NCI-H526 (cell line): ENCODE results near the gene HELT.

Experiments
- DNase-seq, 2 experiments: peaks; one replicate each; lab custom pipeline; 2025; lab: John Stamatoyannopoulos, UW

Gene HELT

DNA sequence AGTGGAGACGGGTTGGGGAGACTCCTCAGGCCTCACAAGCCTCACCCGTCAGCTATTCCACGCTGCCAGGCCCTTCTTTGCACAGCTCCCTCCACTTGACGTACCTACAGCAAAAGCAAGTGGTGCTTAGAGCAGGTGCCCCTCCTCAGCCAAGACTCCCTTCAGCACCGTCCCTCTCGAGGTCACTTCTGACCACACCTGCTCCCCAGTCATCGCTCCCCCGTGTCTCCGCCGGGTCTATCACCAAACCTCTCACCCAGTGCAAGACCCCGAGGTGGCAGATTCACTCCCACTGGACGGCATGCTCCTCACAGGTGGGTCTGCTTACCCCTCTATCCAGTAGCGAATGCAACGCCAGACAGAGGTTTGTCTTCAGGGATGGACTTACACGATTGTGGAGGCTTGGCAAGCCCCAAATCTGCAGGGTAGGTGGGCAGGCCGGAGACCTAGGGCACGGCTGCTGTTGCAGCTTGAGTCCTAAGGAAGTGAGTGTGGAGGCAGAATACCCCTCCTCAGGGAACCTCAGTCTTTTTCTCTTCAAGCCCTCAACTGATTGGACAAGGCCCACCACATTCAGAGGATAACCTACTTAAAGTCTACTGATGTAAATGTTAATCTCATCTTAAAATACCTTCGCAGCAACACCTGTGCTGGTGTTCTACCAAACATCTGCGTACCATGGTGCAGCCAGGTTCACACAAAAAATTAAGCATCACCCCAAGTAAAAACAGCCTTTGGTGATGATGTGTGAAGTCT lies 14.5 kb upstream of the HELT start:
- no peak for DNase-seq

DNA sequence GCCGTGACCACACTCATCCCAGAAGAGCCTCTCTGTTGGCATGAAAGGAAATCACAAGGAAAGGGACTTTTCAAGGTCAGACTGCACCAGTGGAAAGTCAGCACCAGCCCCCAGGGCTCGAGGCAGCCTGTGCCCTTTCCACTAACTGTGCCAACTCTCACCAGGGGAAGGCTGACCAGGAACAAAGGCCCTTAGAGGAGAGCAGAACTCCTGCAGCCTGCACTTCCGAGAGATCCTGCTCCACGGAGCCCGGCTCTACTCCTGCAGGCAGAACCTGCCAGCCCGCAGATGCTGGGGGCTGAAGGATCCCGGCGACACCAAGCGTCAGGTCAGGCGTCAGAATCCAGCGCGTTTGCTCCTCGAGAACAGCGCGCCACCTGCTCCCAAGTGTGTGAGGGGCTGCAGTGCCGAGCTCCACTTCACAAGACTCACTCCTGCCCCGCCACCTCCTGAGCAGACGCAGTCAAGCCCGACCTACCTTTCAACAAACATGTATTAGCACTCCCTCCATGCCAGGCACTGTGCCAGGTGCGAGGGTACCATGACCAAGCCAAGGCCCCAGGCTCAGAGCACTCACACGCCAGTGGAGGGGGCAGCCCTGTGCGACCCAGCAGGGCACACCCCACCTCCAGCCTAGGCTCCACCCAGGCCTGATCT lies 13.6 kb upstream of the HELT start:
- DNase-seq = peak in 1 of 2 experiments; percentile 42

DNA sequence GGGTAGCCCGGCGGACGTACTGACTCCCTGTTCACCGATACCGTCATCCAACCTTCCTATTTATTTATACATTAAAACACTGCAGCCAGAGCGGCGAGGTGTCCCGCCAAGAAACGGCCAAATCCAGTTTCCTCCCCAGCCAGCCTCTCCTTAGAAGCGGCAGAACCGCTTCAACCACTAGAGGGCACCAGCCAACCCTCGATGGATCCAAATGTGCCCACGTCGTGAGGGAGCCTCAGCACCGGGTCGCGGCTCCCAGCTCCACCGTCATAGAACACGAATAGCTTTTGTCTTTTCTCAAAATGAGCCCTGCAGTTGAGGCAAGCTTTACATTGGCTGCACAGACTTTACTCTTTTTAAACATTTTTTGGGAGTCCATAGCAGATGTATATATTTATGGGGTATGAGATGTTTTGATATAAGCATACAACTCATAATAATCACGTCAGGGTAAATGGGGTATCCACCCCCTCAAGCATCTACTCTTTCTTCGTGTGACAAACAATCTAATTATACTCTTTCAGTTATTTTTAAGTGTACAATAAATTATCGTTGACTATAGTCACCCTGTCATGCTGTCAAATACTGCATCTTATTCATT lies 13.0 kb upstream of the HELT start:
- peak; percentile 54 to 88 for DNase-seq

DNA sequence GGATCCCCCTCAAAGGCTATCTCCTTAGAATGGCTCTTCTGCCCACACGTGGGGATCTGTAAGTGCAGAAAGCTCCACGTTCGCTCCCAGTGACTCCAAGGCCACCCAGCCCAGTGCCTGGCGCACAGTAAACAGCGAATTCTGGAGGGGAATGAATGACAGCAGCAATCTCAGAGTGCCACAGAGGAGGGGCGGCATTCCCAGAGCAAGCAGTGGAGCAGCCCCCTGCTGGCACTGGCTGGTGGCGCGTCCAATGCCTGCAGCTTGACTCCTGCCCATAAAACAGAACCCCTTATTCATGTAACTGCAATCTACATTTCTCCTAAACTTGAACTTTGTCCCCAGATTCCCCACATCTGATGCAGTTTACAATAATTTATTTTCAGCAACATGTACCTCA lies 6.9 kb upstream of the HELT start:
- DNase-seq = peak in 1 of 2 experiments; percentile 37

DNA sequence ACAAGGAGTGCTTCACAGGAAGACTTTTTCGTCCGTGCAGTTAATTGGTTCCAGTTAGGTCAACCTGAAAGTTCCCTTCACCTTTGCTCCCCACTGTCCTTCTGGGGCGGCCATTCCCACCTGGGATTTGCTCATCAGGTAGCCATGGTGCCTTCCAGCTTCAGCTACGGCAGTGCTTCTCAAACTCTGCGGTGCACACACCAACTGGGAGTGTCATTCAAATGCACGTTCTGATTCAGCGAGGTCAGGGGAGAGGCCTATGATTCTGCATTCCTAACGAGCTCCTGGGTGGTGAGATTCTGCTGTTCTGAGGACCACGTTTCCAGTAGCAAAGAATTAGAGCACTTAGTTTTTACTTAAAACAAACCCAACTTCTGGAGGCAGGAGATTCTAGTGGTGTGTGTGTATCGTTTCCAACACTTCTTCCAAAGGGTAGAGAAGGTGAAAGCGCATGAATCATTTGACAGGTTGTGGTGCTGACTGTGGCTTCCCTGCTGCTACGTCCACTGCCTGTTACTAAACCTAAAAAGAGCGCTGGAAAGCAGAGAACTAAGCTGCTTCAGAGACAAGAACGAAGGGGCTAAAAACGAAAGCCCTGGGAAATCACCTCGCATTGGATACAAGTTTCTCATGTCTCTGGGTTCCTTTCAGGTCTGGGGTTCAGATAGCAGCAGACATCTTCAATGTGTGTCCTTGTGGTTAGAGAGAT lies 4.7 kb upstream of the HELT start:
- no peak for DNase-seq

DNA sequence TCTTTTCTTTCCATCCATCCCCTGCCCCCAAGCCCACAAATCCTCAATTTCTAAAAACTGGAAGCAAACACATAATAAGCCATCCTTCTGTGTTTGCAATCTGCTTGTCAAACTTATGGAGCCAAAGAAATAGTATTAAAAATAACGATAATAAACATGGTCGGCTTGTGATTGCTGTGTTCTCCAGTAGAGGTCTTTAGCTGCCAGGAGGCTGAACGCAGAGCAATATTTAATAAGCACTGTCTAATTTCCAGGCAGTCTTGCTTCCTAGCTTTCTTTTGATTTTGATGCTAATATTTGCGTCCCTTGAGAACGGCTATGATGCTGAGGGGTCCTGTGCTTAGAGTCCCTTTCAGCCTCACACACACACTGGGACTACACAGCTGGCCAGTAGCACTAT lies 3.2 kb upstream of the HELT start:
- DNase-seq = no peak

DNA sequence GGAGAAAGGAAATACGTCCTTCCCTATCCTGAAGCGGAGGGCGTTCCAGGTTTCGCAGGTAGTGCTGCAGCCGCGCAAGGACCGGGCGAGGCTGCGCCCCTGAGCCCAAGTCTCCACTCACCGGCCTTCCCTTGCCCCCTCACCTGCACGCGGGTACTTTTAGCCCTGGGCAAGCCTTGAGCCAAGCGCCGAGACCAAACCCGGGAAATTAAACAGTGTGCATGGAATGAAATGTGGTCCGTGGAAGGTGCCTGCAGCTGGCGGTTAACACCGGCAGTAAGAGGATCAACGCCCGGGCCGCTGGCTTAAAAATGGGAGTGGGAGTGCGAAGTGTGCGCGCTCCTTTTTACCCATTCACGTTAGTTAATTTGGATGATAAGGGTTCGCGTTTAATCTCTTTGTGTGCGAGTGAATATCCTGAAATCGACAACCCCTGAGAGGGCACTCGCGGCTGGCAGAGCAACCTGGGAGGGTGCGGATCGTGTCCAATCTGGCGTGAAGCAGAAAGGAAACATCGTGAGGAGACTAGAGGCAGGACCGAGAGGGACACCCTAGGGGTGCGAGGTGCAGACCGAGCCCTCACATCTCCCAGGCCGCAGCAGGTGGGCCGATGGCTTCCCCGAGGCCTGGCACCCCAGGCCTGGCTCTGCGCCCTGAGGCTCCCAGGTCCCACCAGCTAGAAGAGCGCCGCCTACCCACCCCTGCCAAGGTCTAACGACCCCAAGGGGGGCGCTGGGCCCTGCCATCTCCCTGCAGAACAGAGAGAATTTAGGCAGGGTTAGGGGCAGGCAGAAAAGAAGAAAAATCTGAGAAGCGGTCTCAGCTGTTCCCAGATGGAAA lies 2.0 kb upstream of the HELT start:
- DNase-seq = no peak

DNA sequence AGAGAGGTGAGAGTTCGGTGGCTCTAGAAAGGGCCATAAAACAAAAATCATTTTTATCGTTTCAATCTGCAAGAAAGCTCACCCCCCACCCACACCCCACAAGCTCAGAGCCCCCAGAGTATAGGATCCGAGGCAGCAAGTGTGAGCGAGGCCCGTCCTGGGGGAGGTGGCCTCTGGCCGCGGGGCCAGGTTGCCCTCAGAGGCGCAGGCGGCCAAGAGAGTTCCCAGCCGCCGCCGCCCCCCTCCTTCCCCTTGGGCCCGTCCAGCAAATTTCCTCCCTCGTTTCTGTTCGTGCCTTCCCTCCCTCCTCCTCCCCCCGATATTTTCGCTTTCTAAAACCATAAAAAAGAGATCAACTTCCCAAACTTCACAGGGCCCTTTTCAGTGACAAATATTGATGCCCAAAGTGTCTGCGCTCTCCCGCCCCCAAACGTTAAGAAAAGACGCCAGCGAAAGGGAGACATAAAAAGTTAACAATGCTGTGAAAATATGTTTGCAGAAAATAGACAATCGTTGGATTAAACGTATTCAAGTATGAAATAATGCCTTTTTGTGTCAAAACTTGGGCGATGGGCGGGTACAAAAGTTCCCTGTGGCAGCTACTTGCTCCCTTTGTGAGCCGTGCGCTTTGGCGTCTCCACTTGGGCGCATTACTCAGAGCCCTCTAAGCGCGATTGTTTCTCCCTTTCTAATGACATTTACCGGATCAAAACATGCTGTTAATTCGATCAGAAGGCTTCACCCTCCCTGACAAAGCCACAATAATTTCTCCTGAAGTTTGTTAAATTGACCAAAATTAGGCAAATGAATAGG lies 1.1 kb upstream of the HELT start:
- DNase-seq = no peak

DNA sequence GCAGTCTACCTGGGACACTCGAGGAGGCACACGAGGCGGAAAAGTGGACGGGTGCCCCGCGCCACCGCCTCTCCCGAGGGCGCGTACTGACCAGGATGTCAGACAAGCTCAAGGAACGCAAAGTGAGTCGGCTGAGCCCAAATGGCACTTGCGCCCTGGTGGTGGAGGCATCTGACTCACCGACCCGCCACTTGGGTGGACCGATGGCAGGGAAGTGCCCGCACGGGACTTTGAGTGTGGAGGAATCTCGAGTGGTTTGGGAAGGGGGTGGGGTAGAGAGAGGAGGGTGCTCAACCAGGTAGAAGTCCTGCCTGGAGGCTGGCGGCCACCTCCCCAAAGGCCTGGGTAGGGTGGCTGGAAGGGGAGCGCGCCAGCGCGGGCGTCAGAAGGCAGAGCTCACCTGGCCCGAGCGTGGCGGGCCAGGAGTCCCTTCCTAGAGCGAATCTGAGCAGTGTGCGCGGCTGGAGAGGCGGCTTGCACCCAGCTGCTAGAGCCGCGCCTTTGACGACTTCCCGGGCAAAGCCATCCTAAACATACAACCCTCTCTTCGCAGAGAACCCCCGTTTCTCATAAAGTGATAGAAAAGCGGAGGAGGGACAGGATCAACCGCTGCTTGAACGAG lies 655 bp downstream of the HELT start:
- DNase-seq = peak in 1 of 2 experiments; percentile 62

DNA sequence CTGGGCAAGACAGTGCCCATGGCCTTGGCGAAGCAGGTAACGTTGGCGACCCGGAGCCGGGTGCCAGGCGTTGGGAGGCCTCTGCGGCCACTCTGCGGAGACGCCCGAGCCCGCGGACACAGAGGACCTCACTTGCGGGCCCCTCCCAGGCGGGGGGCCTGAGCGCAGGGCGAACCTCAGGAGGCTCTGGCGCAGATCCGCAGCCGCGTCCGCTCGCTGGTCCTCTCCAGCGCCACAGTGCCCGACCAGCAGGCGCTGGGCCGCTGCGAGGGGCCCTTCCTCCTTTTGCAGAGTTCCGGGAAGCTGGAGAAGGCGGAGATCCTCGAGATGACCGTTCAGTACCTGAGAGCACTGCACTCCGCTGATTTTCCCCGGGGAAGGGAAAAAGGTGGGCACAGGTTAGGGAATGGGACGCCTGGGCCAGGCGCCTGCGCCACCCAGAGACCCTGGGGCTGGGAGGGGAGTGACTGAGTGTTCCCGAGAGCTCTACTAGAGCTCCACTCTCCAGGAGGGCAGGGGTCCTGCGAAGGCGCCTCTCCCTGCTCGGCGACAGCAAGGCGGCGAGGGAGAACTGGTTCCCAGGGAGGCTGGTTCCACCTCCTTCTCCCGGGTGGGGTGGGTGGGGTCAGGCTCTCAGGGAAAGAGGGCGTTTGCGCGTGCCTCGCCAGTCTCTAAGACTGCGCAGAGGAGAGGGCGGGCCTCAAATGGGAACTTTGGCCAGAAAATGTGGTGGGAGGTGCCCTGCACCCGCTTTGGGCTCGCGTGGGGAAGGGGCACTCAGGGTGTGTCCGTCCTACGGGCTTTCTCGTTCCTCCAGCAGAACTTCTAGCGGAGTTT lies 1.4 kb downstream of the HELT start:
- peak in 1 of 2 experiments; percentile 46 for DNase-seq

DNA sequence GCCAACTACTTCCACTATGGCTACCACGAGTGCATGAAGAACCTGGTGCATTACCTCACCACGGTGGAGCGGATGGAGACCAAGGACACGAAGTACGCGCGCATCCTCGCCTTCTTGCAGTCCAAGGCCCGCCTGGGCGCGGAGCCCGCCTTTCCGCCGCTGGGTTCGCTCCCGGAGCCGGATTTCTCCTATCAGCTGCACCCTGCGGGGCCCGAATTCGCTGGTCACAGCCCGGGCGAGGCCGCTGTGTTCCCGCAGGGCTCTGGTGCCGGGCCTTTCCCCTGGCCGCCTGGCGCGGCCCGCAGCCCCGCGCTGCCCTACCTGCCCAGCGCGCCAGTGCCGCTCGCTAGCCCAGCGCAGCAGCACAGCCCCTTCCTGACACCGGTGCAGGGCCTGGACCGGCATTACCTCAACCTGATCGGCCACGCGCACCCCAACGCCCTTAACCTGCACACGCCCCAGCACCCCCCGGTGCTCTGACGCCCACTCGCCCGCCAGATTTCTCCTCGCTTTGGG lies 2.1 kb downstream of the HELT start:
- DNase-seq = peak in 1 of 2 experiments; percentile 68

DNA sequence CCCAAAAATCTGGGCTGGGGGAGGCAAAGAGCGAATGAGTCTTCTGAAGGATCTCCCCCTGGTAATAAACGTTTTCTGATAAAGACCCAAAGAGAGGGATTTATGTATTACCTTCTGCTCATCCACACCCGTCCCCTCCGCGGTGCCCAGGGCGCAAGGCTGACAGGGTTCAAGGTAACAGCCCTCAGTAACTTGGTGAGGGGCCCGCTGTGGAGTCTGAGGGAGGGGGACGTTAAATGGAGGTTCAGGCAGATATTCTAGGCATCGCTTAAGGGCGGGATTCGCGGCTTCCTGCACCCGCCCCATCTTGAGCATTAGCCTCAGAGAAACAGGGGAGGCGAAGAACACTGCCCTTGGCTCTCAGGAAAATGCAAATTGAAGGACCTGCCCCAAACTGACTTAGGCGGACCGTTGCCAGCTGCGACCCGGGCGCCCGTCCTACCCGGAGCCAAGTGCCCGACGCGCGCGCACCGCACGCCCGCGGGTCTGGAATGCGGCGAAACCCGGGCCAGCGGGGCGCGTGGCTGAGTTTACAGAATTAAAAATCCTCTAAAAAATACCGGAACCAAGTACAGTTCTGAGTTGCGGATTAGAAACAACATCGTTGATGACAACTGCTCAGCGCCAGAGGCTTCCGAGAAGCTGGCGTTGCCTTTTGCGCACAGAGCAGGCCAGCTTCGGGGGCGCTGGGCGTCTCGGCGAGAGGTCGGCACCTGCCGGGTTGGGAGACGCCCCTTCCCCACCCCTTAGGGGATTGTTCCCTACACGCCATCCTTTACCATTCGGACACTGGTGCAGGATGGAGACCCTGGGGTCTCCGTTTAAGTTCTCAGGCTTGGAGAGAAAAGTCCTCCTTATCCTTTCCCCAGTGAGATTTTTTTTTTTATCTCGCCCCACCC lies 2.8 kb downstream of the HELT start:
- DNase-seq = peak in 1 of 2 experiments; percentile 24

DNA sequence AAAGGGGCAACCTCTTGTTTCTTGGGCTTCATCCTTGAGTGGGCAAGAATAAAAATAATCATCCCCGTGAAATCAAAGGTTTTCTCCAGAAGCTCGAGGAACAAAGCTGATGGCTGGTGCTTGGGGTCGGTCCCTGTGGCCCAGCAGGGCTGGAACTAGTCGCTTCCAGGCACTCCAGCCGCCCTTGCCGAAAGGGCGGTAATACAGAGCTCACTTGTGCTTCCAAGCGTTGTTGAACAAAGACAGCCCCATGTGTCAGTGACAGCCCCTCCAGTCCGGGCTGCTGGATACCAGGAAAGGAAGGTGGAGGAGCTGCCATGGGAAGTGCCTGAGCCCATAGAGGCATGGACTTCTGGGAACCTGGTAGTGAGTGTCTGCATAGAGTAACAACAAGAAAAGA lies 5.2 kb downstream of the HELT start:
- no peak for DNase-seq

DNA sequence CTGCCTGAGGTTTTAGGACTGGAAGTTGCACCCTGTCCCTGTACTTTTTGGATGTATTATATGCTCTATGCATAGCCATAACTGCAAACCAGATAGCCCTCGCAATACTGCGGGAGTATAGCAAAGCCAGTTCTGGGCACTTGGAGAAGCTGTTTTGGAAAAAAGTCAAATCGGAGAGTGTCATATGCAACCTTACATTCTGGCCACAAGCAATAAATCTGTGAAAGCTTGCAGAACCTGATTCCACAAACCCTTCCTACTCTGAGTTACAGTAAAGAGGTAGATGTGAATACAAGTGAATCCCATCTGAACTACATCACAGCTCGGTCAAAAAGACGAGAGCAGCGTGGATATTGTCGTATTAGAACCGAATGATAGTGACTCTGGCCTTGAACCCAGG lies 10.3 kb downstream of the HELT start:
- no peak for DNase-seq

DNA sequence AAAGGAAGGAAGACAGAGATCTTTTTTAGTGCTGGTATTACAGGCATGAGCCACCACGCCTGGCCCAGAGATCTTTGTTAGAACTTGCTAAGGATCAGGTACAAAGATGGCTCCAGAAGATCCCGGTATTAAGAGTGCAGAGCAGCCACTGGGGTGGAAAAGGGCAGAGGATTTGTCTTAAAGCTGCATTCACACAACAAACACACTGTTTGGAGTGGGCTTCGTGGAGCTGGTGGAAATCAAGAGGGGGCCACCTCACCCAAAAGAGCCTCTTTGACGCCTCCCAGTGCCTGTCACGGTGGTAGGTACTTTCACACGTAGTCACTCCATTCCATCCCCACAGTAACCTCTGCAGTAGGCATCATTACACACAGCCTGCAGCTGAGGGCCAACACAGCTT lies 13.3 kb downstream of the HELT start:
- DNase-seq = no peak

DNA sequence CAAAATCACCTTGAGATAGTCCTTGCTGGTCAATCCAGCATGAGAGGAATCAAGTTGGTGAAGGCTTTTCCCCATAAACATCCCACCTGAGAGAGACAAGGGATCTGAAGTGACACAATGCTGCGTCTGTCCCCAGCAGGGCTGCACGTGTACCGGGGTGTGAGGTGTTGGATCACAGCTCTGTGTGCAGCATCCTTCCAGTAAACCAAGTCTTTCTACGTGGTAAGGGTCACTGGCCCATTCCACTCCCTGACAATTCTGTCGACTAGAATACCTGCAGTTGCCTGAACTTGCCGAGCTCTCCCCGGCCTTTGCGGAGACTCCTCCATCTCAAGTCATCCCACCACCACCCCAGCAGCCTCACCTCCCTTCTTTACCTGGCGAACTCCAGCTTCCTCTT lies 14.8 kb downstream of the HELT start:
- DNase-seq = no peak

DNA sequence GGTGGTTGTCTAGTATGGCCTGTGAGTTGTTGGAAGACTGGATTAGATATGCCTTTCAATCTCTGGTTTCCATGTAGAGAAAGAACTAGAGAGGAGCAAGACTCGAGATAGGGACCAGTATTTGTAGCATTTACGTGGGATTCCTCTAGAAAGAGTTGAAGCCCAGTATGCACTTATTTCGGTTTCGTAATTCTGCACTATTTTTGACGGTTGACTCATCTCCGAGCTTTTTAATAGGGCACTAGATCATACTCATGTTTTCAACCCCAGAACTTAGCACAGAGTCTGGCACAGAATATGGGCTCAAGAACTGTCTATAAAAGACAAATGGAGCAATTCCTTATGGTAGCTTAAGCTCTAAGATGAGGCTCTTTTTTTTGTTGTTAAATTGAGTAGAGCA lies 15.7 kb downstream of the HELT start:
- DNase-seq = no peak

DNA sequence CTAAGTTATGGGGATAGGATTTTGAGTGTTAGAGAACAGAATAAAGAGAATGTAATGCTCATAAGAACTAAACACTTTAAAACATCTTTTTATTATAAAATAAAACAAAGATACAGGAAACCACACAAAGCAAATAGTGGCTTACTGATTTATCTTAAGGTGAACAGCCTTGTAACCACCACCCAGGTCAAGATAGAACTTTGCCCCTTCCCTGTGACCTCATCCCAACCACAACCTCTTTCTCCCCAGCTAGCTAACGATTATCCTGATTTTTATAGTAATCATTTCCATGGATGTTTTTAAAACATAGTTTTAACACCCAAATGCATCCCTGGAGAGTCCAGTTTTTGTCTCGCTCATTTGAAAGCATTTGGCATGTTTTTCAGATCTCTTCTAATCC lies 17.0 kb downstream of the HELT start:
- DNase-seq = no peak
